GM12878 (cell line): Measurements from ENCODE around the gene ATL3. TPM values are rescaled to one million over a fixed set of nuclear protein-coding genes. Genes with fewer than 3 reads are reported as not detected.

Experiments used
- EED ChIP-seq: sonication (generic); IDR thresholded peaks from 2 replicates; pipeline ENCODE4 v1.6.1; 2016; ENCODE audit warnings: antibody characterized with exemption, low read depth
- HSF1 ChIP-seq: fragments of 150-350 bp; IDR thresholded peaks from 2 replicates; pipeline ENCODE4 v1.6.1; 2014; ENCODE audit warnings: mild to moderate bottlenecking, low read depth, low read length
- JUND ChIP-seq: IDR thresholded peaks from 2 replicates; pipeline ENCODE4 v1.6.1; 2012; ENCODE audit warnings: low read depth, mild to moderate bottlenecking, low read length, improper control_type of control experiment, moderate library complexity
- KAT2A ChIP-seq: conservative IDR thresholded peaks from 2 replicates; pipeline ENCODE4 v1.6.1; 2011; ENCODE audit warnings: low read depth, low read length; ENCODE audit not compliant: control insufficient read depth
- MXI1 ChIP-seq: fragments of 150-350 bp; IDR thresholded peaks from 2 replicates; pipeline ENCODE4 v1.6.1; 2011; ENCODE audit warnings: low read depth, mild to moderate bottlenecking, inconsistent platforms, low read length, improper control_type of control experiment
- PML ChIP-seq: IDR thresholded peaks from 2 replicates; pipeline ENCODE4 v1.6.1; 2012; ENCODE audit warnings: low read length, inconsistent platforms
- REST ChIP-seq: IDR thresholded peaks from 2 replicates; pipeline ENCODE4 v1.6.1; 2012; ENCODE audit warnings: mild to moderate bottlenecking, low read depth, low read length
- SP1 ChIP-seq: IDR thresholded peaks from one replicate; pipeline ENCODE4 v1.6.1; 2011; ENCODE audit warnings: low read depth, low read length
- TCF7 ChIP-seq: IDR thresholded peaks from 2 replicates; pipeline ENCODE4 v1.6.1; 2014; ENCODE audit warnings: antibody characterized with exemption, borderline replicate concordance
- ZBTB40 ChIP-seq: fragments of 450-650 bp; IDR thresholded peaks from 2 replicates; pipeline ENCODE4 v1.6.1; 2016; ENCODE audit warnings: mild to moderate bottlenecking, moderate library complexity, borderline replicate concordance
- ZNF207 ChIP-seq: fragments of 450-650 bp; IDR thresholded peaks from 2 replicates; pipeline ENCODE4 v1.6.1; 2014; ENCODE audit warnings: antibody characterized with exemption, mild to moderate bottlenecking, borderline replicate concordance
- polyA plus RNA-seq, 11 experiments: library from polyadenylated mRNA; depleted of rRNA in 4 of 11; unstranded in 6 of 11; stranded (reverse) in 5 of 11; fragments of >200 nt; fragmentation: Nextera tagmentation in 4 of 11; fragmentation: Illumina TruSeq in 1 of 11; extraction: Ambion mirVana in 4 of 11; extraction: Trizol in 1 of 11; gene quantifications; 1 replicate in 1 of 11; 2 replicates in 10 of 11; pipeline versions ENCODE4 v1.2.1 to v1.2.3, GENCODE V29; 2011 to 2016; ENCODE audit warnings: inconsistent platforms in 2 of 11, missing spikeins in 2 of 11, low read depth in 1 of 11
- total RNA-seq, 4 experiments: library from RNA; depleted of rRNA in 3 of 4; stranded (reverse); fragments of >200 nt in 3 of 4; fragmentation: Illumina TruSeq in 1 of 4; extraction: Trizol in 1 of 4; gene quantifications; 2 replicates each; pipeline versions ENCODE4 v1.2.1 to v1.2.3, GENCODE V29; 2013 to 2021

The ATL3 gene
- total and polyA plus RNA-seq, 10 of the 15 experiments (the other 5 are each of a cell fraction or from before 2014, with no cell fraction given): 12.0 to 36.0 (median 21.5) TPM

- TF ChIP-seq ZBTB40: no peak
- no peak for TF ChIP-seq REST
- no peak for TF ChIP-seq TCF7
- no peak for TF ChIP-seq ZNF207
- no peak for TF ChIP-seq KAT2A
- no peak for TF ChIP-seq MXI1
- TF ChIP-seq HSF1: no peak
- TF ChIP-seq SP1: no peak
- no peak for TF ChIP-seq PML
- TF ChIP-seq EED: no peak
- TF ChIP-seq JUND: no peak
Measured at GRCh38 chr11:63663809-63664208, 7.4 kb downstream of the ATL3 start (continued).
